ENCODE measurements around the gene NRAP. TPM values are rescaled to one million over a fixed set of nuclear protein-coding genes. Genes with fewer than 3 reads are reported as not detected.

Gene NRAP
- total and polyA plus RNA-seq, 2 donors (not counting 3 experiments of a cell fraction or from before 2014, with no cell fraction given) = not detected

DNA sequence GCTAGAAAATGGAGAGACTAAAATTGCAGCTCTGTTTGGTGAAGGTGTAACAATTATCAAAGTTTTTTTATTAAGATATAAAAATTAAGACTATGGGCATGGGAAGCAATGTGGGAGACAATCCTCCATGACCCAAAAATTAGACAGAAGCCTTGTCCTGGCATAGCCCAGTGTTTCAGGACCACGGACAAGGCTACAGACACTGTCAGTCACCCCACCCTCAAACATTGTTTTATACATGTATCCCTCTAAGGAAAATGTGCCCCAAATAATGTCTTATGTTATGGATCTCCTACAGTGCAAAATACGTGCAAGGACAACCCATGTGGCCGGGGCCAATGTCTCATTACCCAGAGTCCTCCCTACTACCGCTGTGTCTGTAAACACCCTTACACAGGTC is 87.0 kb downstream of the NRAP start:
- intact Hi-C loops (cut with micrococcal nuclease) = no loop called here
- Histone ChIP-seq H3K36me3 (ENCODE audit: control insufficient read depth in 2 of 2, extremely low read depth in 1 of 2, insufficient read depth in 2 of 2, low read length in 2 of 2) (no peaks in the 10 kb centered on the region), H3K4me3 (replicated peaks in 1 of 3; ENCODE audit: insufficient read depth in 1 of 3, low read depth in 1 of 3, low read length in 3 of 3) (no peak overlapping the region), H2AFZ (ENCODE audit: low read depth, low read length) (no peak overlapping the region), H3K4me1 (ENCODE audit: control insufficient read depth, extremely low read depth, insufficient read depth, low read length) (no peaks in the 10 kb centered on the region), H3K27ac (ENCODE audit: insufficient read depth, low read depth, low read length) (no peak overlapping the region), H4K20me1 (replicated peaks; ENCODE audit: control insufficient read depth, extremely low read depth, insufficient read depth, low read length) (no peaks in the 10 kb centered on the region), H3K9me3 (replicated peaks; ENCODE audit: control insufficient read depth, insufficient read depth, low read length) (no peaks in the 10 kb centered on the region), H3K9ac (replicated peaks; ENCODE audit: extremely low read depth, insufficient read depth, low read length) (no peak overlapping the region), H3K4me2 (ENCODE audit: insufficient read depth, low read length) (no peak overlapping the region), H3K27me3 (ENCODE audit: control insufficient read depth in 2 of 2, insufficient read depth in 2 of 2, low read length in 2 of 2) (peaks cover 0 to under 1% of the 10 kb centered on the region in 2 experiments), H3K9me1 (replicated peaks; ENCODE audit: control insufficient read depth, extremely low read depth, insufficient read depth, low read length) (no peaks in the 10 kb centered on the region), H3K79me2 (ENCODE audit: control insufficient read depth, insufficient read depth, low read length) (no peaks in the 10 kb centered on the region)
- dilution Hi-C loops (cut with MboI; ENCODE audit: extremely low pct_ligation_motif_present, low sequenced_read_pairs) = no loop called here
- POLR2A ChIA-PET = no interaction called here
- DNase-seq (ENCODE audit: low read depth, low spot score) (peak; percentile 10), FAIRE-seq (peak; percentile 35)
- CTCF ChIA-PET = no interaction called here
- no TSS peak for BruUV-seq (replicated peaks)
- no peak for TF ChIP-seq JUN (IDR thresholded peaks at IDR 0.05; ENCODE audit: borderline replicate concordance, insufficient read depth, insufficient read length, low read depth)
- TF ChIP-seq FOS (IDR thresholded peaks at IDR 0.05; ENCODE audit: borderline replicate concordance, insufficient read depth, low read length) = no peak
- TF ChIP-seq GATA2 (IDR thresholded peaks at IDR 0.05; ENCODE audit: insufficient read depth, insufficient read length, low read depth, low read length) = no peak
- no peak for TF ChIP-seq POLR2AphosphoS5 (IDR thresholded peaks at IDR 0.05; ENCODE audit: insufficient read depth, low read depth, low read length)
- TF ChIP-seq, protein P1, sequence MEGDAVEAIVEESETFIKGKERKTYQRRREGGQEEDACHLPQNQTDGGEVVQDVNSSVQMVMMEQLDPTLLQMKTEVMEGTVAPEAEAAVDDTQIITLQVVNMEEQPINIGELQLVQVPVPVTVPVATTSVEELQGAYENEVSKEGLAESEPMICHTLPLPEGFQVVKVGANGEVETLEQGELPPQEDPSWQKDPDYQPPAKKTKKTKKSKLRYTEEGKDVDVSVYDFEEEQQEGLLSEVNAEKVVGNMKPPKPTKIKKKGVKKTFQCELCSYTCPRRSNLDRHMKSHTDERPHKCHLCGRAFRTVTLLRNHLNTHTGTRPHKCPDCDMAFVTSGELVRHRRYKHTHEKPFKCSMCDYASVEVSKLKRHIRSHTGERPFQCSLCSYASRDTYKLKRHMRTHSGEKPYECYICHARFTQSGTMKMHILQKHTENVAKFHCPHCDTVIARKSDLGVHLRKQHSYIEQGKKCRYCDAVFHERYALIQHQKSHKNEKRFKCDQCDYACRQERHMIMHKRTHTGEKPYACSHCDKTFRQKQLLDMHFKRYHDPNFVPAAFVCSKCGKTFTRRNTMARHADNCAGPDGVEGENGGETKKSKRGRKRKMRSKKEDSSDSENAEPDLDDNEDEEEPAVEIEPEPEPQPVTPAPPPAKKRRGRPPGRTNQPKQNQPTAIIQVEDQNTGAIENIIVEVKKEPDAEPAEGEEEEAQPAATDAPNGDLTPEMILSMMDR (IDR thresholded peaks at IDR 0.05; ENCODE audit: extremely low read depth in 1 of 2, insufficient read depth in 1 of 2, low read depth in 1 of 2, low read length in 2 of 2) = no peak
- no peak for TF ChIP-seq POLR2A (IDR thresholded peaks at IDR 0.05; ENCODE audit: low read depth, low read length)
- TF ChIP-seq EZH2 (IDR thresholded peaks at IDR 0.05; ENCODE audit: borderline replicate concordance, low read depth, low read length, severe bottlenecking) = no peak
- TF ChIP-seq, protein P2, sequence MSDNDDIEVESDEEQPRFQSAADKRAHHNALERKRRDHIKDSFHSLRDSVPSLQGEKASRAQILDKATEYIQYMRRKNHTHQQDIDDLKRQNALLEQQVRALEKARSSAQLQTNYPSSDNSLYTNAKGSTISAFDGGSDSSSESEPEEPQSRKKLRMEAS (IDR thresholded peaks at IDR 0.05; ENCODE audit: insufficient read depth, insufficient read length) = no peak
- no peak for TF ChIP-seq MYC (IDR thresholded peaks at IDR 0.05; ENCODE audit: low read depth, low read length)

All from endothelial cell of umbilical vein (primary cell).